CD4-positive, alpha-beta T cell treated with Interferon gamma for 1 hour (primary cell): ENCODE measurements around the gene MLPH.

ENCODE experiments used
- DNase-seq: peaks from one replicate; pipeline ENCODE4 v3.0.0-alpha.2; 2020

MLPH gene

GRCh38 chr2:237480988-237481525 is 6.0 kb upstream of the MLPH start:
- DNase-seq = no peak

GRCh38 chr2:237482485-237482884 is 4.6 kb upstream of the MLPH start:
- no peak for DNase-seq

- DNase-seq = no peak
Observed at GRCh38 chr2:237483018-237483731, 3.9 kb upstream of the MLPH start.

- no peak for DNase-seq
Observed at GRCh38 chr2:237485304-237485703, 1.7 kb upstream of the MLPH start.

- DNase-seq = no peak
Observed at GRCh38 chr2:237485844-237486243, 1.2 kb upstream of the MLPH start.

GRCh38 chr2:237486334-237486818 is 675 bp upstream of the MLPH start:
- no peak for DNase-seq

- no peak for DNase-seq
Observed at GRCh38 chr2:237487496-237487895, 445 bp downstream of the MLPH start.

- DNase-seq = no peak
Observed at GRCh38 chr2:237488295-237488694, 1.2 kb downstream of the MLPH start.

GRCh38 chr2:237488901-237489860 is 2.1 kb downstream of the MLPH start:
- no peak for DNase-seq

GRCh38 chr2:237490009-237490711 is 3.1 kb downstream of the MLPH start:
- no peak for DNase-seq

- no peak for DNase-seq
Observed at GRCh38 chr2:237490795-237491194, 3.7 kb downstream of the MLPH start.

- no peak for DNase-seq
Observed at GRCh38 chr2:237491515-237492118, 4.6 kb downstream of the MLPH start.

GRCh38 chr2:237492137-237492890 is 5.3 kb downstream of the MLPH start:
- DNase-seq = no peak

- DNase-seq = no peak
Observed at GRCh38 chr2:237494066-237494465, 7.0 kb downstream of the MLPH start.

GRCh38 chr2:237495521-237496117 is 8.6 kb downstream of the MLPH start:
- no peak for DNase-seq

- no peak for DNase-seq
Observed at GRCh38 chr2:237496428-237496827, 9.4 kb downstream of the MLPH start.

- no peak for DNase-seq
Observed at GRCh38 chr2:237497009-237497837, 10.2 kb downstream of the MLPH start.

GRCh38 chr2:237497838-237498186 is 10.8 kb downstream of the MLPH start:
- no peak for DNase-seq

- DNase-seq = no peak
Observed at GRCh38 chr2:237498341-237498740, 11.3 kb downstream of the MLPH start.

- no peak for DNase-seq
Observed at GRCh38 chr2:237500681-237501424, 13.8 kb downstream of the MLPH start.
